HG03039 (cell line): ENCODE data around the gene SDF4.
"Not testable (repeated sequence)": the region's sequence is repeated elsewhere in the genome, so short reads cannot be mapped to it uniquely, and the experiment has no call there.

Experiments used
- ATAC-seq: cut with Tn5 transposase; IDR thresholded peaks from one replicate; pipeline ENCODE4 v1.9.1; 2021; ENCODE audit warnings: mild to moderate bottlenecking, moderate library complexity; ENCODE audit not compliant: unreplicated experiment

SDF4 gene

DNA sequence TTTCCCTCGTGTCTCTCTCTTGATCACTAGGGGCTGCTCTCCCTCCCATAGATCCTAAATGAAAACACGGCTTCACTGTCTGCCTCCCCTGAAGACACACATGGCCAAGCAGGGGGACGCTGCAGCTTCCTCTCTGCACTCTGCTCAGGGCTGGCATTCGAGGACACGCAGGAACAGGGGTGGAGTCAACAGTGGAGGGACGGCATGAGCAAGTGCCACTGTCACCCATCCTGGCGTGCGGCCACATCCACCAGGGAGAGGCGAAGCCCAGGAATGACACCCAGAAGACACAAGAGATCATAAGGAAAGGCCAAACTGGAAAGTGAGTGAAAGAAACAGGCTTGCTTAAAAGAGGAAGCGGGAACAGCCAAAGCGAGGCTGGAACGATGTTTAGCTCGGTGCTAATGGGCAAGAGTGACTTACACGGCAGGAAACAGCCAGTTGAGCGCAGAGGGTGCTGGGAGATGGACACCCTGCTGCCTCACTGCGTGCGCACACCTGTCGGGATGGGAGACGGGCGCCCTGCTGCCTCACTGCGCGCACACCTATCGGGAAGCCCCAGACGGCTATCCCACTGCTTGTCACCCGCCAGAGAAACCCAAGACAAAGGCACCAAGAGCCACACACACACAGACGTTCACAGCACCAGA lies 28.3 kb upstream of the SDF4 start:
- ATAC-seq, result no peak

DNA sequence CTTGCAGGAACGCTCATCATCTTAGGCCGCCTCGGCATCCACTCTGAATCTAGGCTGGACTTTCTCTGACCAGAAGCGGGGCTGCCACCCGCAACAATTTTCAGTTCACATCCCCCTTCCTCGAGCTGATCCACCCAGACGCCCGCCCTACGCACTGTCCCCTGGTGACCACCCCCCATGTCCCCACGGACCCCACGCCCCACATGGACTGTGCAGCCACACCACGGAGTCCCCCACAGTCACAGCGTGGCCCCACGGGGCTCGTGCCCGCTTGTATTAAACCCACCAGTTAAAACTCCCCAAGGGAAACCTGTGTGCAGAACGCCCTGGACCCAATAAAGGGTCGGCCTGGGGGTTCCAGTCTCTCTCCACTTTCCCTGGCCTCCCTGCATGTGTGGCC lies 27.7 kb upstream of the SDF4 start:
- ATAC-seq, result no peak

DNA sequence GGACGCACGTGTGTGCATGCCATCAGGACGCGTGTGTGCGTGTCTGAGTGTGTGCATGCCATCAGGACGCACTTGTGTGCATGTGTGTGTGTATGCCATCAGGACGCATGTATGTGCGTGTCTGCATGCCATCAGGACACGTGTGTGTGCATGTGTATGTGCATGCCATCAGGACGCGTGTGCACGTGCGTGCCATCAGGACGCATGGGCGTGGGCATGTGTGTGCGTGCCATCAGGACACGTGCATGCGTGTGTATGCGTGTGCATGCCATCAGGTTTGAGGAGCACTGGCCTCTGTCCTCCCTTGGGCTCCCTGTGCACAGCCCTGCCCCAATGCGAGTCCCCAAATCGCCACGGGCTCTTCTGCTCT lies 27.3 kb upstream of the SDF4 start:
- ATAC-seq, result no peak

DNA sequence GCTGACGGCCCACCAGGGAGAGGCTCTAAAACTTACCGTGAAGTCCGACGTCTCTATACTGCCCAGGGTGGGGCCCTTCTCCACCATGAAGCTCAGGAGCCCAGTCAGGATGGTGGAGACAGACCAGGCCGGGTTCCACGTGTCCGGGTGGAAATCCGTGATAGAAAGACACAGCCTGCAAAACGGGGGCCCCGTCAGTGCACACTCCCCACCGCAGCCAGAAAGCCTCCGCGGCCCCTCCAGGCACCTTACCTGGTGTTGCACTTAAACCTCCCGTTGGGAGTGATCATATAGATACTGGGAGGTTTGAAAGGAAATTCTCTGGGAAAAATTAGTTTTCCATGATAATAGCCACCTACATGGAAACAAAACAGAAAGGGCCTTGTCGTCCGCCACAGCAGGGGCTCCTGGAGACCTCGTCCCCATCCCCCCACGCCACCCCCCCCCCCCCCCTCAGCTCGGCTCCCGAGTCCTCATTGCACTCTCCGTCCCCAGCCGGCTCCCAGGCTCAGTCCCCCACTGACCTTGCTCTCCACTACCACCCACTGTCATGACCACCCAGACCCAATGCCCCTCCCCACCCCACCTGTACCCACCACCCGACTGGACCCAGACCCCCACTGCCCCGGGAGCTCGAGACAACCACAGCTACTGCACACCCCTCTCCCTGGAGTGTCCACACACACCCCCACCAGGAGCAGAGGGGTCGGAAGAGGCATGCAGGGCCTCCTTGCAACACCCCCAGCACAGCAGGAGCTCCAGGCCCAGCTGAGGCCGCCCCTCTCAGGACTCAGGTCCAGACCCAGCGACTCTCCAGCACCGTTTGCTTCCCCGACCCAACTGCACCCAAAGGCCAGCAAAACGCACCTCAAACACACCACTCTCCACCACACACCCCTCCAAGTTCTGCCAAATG lies 25.4 kb upstream of the SDF4 start:
- no peak for ATAC-seq

DNA sequence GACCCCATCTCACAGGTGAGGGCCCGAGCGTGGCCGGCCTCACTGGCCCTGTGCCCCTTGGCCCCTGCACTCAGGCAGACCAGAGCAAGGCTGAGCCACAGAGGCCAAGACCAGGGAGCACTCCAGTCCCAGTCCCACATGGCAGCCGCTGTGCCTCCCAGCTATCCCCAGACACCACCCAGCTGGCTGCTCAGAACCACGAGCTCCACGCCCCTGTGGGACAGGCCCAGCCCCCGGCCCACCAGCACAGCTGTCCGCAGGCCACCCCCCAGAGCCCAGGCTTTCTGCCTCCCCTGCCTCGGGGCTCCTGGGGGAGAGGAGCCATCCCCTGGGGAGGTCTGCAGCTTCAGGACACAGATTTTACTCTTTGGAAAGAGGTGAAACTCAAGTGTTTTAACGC lies 23.8 kb upstream of the SDF4 start:
- no peak for ATAC-seq

DNA sequence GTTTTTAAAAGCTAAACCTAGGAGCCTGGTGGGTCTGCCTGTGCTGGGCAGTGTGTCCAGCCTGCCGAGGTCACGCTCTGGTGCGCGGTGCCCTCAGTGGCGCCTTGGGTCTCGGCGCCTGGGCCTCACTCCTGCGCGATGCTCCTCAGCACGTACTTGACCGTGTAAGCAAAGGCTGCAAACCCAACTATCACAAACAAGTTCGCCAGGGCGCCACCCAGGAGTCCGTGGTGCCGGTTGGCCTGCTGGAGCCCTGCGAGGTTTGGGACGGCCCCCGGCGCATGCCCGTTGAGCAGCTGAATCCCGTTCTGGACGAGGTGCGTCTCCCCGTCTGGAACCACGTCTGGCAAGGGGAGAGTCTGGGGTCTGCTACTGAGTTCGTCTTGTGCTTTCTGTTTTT lies 23.3 kb upstream of the SDF4 start:
- ATAC-seq, result no peak

DNA sequence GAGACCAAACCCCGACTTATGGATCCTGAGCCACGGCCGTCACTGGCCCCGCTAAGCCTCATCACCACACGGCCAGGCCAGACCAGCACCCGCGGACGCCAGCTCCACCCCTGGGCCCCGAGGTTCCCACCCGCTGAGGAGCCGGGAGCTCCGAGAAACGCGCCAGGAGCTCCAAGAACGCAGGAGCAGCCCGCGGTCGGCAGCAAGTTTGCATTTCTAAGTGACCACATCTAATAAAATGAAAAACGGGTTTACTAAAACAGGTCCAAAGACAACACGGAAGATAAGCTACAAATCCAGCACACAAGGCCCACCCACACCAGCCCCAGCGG lies 22.8 kb upstream of the SDF4 start:
- ATAC-seq, result no peak

DNA sequence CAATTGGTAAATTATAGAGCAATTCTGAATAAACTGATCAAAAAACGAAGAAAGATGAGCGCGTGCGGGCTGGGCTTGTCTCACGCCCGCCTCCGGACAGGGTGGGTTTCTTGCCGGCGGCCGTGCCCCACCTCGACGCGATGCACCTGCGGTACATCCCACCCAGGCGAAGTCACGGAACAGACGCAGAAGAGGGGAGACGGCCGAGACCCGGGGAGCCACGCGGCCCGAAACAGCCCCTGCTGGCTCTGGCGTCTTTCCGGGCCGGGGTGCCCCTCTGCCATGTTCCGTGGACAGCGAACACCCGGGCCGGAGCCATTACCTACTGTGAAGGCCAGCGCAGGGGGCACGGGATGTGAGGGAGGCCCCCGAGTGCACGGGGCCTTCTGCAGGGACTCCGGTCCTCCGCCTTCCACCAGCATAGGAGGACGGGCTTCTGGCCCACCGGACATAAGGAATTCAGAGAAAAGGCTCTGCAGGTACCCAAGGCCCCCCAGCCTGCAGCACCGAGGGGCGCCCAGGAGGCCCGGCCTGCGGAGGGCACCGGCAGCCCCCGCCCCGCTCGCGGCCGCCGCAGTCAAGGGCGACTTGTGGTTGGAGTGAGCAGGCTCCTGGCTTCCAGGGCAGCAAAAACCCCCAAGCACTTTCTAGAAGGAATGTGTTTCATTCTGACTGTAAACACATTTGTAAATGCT lies 22.3 kb upstream of the SDF4 start:
- ATAC-seq, result no peak

DNA sequence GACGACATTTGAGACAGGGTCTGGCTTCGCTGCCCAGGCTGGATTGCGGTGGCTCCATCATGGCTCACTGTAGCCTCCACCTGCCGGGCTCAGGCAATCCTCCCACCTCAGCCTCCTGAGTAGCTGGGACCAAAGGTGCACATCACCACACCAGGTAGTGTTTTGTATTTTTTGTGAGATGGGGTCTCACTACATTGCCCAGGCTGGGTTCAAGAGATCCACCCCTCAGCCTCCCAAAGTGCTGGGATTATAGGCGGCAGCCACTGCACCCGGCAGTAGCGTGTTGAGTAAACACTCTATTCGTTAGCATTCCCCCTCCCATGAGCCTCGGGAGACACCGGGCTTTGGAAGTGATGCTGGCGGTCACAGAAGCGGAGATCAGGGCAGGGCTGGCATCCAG lies 21.5 kb upstream of the SDF4 start:
- no peak for ATAC-seq

DNA sequence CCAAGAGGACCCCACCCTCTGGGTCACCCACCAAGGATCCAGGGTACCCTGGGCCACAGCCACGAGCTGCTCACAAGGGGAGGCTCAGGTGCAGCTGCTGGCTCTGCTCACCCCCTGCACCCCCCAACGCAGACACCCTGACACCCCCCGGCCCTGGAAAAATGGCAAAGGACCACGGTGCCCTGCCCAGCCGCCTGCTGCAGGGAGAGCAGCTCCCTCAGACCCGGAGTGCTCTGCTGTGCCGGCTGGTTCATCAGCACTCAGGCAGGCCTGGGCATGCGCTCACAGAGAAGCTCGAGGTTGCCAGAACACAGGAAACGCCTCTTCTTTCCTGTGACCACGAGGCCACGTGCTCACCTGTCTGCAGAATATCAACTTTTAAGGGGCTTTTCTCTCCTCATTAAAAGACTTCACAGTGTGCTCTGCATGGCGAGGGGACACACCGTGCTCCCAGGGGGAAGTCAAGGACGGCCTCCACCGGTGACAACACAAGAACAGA lies 19.0 kb upstream of the SDF4 start:
- no peak for ATAC-seq

DNA sequence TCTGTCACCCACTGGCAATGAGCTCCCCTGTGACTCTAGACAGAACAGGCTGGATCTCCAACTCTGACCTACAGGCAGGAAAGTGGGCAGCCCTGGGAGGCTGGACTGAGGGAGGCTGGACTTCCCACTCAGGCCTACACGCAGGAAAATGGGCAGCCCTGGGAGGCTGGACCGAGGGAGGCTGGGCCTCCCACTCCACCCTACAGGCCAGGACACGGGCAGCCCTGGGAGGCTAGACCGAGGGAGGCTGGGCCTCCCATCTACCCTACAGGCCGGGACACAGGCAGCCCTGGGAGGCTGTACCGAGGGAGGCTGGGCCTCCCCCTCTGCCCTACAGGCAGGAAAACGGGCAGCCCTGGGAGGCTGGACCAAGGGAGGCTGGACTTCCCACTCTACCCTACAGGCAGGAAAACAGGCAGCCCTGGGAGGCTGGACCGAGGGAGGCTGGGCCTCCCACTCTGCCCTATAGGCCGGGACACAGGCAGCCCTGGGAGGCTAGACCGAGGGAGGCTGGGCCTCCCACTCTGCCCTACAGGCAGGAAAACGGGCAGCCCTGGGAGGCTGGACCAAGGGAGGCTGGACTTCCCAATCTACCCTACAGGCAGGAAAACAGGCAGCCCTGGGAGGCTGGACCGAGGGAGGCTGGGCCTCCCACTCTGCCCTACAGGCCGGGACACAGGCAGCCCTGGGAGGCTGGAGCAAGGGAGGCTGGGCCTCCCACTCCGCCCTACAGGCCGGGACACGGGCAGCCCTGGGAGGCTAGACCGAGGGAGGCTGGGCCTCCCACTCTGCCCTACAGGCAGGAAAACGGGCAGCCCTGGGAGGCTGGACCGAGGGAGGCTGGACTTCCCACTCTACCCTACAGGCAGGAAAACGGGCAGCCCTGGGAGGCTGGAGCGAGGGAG lies 16.5 kb upstream of the SDF4 start:
- ATAC-seq, result not testable (repeated sequence)

DNA sequence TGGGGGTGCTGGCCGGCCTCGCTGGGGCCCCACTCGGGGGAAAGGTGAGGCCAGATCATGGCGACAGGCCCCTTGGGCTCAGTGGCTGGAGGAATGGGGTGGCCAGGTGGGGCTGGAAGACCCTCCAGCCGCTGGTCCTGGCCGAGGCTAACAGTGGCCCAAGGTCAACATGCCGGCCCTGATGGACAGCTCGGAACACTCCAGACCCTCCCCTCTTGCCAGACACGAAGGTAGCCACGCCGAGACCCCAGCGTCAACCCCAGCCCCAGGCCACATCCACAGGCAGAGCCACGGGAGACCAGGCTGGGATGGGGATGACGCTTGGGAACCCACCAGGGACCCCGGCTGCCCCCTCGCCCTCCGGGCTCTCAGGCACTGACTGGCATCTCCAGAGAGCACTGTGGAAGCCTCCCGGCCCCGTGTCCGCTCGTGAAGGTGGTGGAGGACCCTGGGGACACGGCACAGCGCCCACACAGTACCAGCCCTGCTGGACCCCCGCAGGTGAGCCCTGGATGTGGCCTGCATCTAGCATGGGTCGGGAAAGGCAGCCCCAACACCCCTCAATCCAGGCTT lies 15.6 kb upstream of the SDF4 start:
- ATAC-seq, result no peak

DNA sequence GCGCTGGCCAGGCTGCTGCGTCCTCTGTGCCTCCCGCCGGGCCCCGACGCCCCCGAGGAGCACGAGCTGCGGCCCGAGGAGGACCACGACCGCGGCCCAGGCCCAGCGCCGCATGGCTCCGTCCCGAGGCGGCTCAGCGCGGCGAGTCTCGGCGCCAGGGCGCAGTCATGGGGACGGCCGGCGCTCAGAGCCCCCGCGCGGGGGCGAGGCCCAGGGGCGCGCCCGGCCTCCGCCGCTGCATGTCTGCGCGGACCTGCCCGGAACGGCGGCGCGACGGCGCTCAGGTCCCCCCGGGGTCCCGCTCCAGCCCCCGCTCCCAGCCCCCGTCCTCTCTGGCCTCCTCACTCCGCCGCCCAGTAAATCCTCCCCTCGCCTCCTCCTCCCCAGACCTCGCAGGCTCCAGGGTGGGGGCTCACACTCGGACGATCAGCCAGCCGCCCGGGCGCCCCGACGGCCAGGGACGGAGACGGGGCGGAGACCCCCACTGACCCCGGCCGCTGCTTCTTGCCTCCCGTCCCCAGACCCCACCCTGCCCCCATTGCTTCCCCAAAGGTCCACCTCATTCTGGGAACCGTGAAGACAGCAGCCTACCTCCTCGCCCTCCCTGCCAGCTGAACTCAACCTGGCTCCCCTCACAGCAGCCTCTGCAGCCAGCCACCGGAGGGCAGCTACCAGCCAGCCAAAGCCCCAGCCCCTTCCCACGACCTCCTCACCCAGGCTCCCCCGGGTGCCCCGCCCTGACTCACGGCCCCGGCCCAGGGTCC lies 15.0 kb upstream of the SDF4 start, which contains the start of gene C1QTNF12:
Gene C1QTNF12, minus strand, starts transcription at position 146 of the 764 bp plus-strand sequence. Its CDS starts 32 bp downstream, at position 114.
- ATAC-seq, result no peak

DNA sequence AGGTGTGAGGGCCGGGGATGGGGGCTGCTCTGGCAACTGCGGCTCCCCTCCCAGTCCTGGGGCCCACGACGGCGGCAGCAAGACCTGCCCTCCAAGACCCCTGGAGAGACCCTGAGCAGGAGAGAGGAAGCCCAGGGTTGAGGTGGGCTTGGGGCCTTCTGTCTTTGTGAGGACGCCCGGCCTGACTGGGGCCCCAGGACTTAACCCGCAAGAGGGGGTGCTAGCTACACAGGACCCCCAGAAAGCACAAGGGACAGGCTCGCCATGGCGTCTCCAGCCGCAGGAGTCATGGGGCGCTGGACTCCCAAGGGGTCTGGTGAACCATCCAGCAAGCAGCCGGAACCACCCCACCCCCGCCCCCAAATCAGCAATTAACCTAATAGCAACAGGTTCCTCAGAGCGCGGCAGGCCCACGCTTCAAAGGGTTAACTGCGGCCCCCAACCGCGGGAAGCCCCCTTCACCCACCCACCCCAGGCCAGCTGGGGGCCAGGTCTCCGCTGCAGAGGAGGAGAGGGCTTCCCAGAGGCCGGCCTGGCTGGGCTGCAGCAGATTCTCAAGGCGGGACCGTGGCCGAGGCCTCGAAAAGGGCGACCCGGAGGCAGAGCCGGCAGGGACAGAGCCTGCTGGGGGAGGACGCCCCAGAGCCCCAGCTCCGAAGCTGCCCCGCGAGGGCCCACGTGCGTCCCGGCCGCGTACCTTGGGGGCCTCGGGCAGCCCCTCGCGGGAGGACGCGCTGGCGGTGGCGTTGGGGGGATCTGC lies 14.2 kb upstream of the SDF4 start:
- no peak for ATAC-seq

DNA sequence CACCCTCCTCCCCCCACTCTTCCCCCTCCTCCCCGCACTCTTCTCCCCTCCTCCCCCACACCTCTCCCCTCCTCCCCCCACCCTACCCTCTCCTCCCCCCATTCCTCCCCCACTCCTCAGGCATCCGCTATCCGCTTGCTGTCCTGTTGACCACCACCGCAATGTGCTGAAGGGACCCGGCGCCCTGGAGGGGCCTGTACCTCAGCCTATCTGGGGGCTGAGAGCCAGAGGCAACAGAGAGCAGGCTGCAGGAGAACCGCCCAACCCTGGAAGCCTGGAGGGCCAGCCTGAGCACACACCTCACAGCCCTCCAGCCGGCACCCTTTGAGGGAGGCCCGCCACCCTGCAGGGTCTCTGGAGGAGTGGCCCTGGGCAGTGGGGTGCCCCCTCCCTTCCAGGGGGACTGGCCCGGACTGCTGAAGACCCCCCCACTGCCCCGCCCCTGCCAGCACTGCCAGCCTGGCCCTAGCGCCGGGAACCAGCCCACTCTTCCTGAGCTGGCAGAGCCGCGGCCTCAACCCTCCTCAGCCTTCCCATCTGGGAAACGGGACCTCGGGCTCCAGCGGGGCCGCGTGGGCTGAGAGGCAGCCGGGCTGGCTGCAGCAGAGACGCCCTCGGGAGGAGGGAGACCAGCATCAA lies 13.5 kb upstream of the SDF4 start:
- no peak for ATAC-seq

DNA sequence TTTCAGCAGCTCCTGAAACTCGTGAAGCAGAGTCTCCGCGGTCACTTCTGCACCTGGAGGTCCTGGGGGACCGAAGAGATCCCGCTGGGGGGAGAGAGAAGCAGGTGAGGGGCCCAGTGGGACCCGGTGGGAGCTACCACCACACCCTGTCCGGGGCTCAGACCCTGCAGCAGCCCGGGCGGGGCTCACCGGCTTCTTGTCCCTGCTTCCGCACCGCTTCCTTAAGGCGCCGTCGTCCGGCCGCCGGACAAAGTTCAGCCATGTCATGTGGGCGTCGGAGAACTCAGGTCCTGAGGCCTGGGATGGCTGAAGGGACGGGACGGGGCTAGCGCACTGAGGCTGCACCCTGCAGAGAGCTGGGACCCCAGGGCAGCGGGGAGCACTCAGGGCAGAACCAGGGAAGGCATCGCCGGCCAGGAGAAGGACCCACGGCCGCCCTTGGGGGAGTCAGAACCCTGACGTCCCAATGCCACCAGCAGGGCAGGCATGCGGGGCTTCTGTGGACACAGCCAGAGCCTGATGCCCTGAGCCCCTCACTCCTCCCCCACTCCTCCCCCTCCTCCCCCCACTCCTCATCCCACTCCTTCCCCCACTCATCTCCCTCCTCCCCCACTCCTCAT lies 12.5 kb upstream of the SDF4 start:
- no peak for ATAC-seq

DNA sequence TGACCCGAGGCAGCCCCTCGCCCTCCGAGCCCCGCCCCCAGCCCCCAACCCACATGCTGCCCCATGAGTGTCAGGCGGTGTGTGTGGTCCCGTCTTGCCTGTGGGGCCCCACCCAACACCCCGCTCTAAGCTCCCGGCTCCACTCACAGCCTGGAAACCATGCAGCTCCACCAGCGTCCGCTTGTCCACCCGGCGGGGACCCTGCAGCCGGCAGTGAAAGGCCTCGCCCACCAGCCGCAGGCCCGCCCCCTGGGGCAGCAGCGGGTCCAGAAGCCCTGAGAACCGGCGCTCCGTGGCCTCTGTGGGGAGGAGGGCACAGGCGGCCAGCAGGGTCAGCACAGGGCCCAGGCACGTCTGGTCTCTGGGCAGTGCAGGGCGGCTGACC lies 12.0 kb upstream of the SDF4 start:
- no peak for ATAC-seq

DNA sequence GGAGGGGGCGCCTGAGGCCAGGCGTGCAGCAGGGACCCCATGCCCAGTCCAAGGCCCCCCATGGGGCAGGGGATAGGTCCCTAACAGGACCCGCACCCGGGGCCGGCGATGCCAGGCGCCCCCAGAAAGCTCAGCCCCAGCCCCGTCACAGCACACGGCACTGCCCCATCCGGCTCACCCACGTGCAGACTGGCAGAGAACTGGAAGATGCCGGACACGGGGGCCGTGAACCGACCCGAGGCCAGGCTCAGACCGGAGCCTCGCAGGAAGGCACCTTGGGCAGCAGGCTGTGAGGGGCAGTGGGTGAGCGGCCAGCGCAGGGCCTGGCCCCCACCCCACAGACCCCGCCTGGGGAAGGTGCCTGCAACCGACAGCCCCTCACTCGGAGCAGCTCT lies 11.5 kb upstream of the SDF4 start:
- no peak for ATAC-seq
